H4 (cell line): ENCODE measurements around the gene CDCA7L. TPM values are rescaled to one million over a fixed set of nuclear protein-coding genes. Genes with fewer than 3 reads are reported as not detected.
"Not testable (repeated sequence)": the region's sequence is repeated elsewhere in the genome, so short reads cannot be mapped to it uniquely, and the experiment has no call there.

Experiments used
- DNase-seq: peaks from one replicate; pipeline ENCODE4 v3.0.0-alpha.2; 2015; ENCODE audit warnings: low spot score
- total RNA-seq: library from RNA; depleted of rRNA; stranded (reverse); fragments of >200 nt; shearing (Covaris generic); gene quantifications from 2 replicates; pipeline ENCODE4 v1.2.3, GENCODE V29; 2014

The CDCA7L gene
- total RNA-seq, 1 experiment from 2014 or later, result 114 TPM

- no peak for DNase-seq
Observed at GRCh38 chr7:21910253-21910652, 35.4 kb downstream of the CDCA7L start.

GRCh38 chr7:21908746-21909145, 37.0 kb downstream of the CDCA7L start:
- no peak for DNase-seq

GRCh38 chr7:21903020-21903786, 42.5 kb downstream of the CDCA7L start:
- no peak for DNase-seq

GRCh38 chr7:21902240-21902639, 43.5 kb downstream of the CDCA7L start:
- no peak for DNase-seq

GRCh38 chr7:21898265-21898930, 47.3 kb downstream of the CDCA7L start:
- DNase-seq, result no peak

- DNase-seq, result no peak
Observed at GRCh38 chr7:21893401-21893800, 52.3 kb downstream of the CDCA7L start.

- DNase-seq, result no peak
Observed at GRCh38 chr7:21891291-21891690, 54.4 kb downstream of the CDCA7L start.

- DNase-seq, result no peak
Observed at GRCh38 chr7:21887779-21888178, 57.9 kb downstream of the CDCA7L start.

- no peak for DNase-seq
Observed at GRCh38 chr7:21887353-21887752, 58.3 kb downstream of the CDCA7L start.

GRCh38 chr7:21886396-21886795, 59.3 kb downstream of the CDCA7L start:
- DNase-seq, result no peak

- no peak for DNase-seq
Observed at GRCh38 chr7:21884496-21884895, 61.2 kb downstream of the CDCA7L start.

GRCh38 chr7:21883501-21883900, 62.2 kb downstream of the CDCA7L start:
- DNase-seq, result not testable (repeated sequence)

- no peak for DNase-seq
Observed at GRCh38 chr7:21883069-21883468, 62.6 kb downstream of the CDCA7L start.

GRCh38 chr7:21869785-21870402, 75.8 kb downstream of the CDCA7L start:
- DNase-seq, result peak; percentile 39

- DNase-seq, result no peak
Observed at GRCh38 chr7:21868576-21868850, 77.2 kb downstream of the CDCA7L start.

- no peak for DNase-seq
Observed at GRCh38 chr7:21867816-21868575, 77.7 kb downstream of the CDCA7L start.

GRCh38 chr7:21867226-21867625, 78.5 kb downstream of the CDCA7L start:
- no peak for DNase-seq

- no peak for DNase-seq
Observed at GRCh38 chr7:21866731-21867130, 79.0 kb downstream of the CDCA7L start.

GRCh38 chr7:21865631-21866204, 80.0 kb downstream of the CDCA7L start:
- DNase-seq, result peak; percentile 37

GRCh38 chr7:21851559-21851967, 94.1 kb downstream of the CDCA7L start:
- DNase-seq, result peak; percentile 39
